Measurements from ENCODE around the gene RTL9.

GRCh38 chrX:110395877-110396276 is 37.2 kb downstream of the RTL9 start:
- TF ChIP-seq CTCF (IDR thresholded peaks at IDR 0.05) (no peak), POLR2A (IDR thresholded peaks at IDR 0.05) (no peak)

Data from prostate gland (tissue), 2 donors.